Suprapubic skin (tissue), 4 donors: ENCODE measurements around the gene DLG1.

Experiments used
- EP300 ChIP-seq: sonication (generic); formaldehyde crosslinking; IDR thresholded peaks from one replicate; pipeline ENCODE4 v1.6.1; 2017; ENCODE audit warnings: antibody characterized with exemption
- POLR2A ChIP-seq, 2 donors: fragments of 450-650 bp; IDR thresholded peaks; one replicate each; pipeline ENCODE4 v1.6.1; 2017; ENCODE audit warnings: antibody characterized with exemption in 2 of 2, mild to moderate bottlenecking in 2 of 2, moderate library complexity in 2 of 2
- POLR2AphosphoS5 ChIP-seq, 3 donors: sonication (generic); formaldehyde crosslinking; IDR thresholded peaks; one replicate each; pipeline ENCODE4 v1.6.1; 2017; ENCODE audit warnings: antibody characterized with exemption in 3 of 3
- TF ChIP-seq, protein P1 (sequence below), 2 donors: fragments of 200-600 bp in 1 of 2; fragments of 450-650 bp in 1 of 2; sonication (generic) in 1 of 2; IDR thresholded peaks; one replicate each; pipeline ENCODE4 v1.5.1; 2016 to 2019; ENCODE audit warnings: antibody characterized with exemption in 2 of 2, mild to moderate bottlenecking in 1 of 2, moderate library complexity in 1 of 2

DNA sequence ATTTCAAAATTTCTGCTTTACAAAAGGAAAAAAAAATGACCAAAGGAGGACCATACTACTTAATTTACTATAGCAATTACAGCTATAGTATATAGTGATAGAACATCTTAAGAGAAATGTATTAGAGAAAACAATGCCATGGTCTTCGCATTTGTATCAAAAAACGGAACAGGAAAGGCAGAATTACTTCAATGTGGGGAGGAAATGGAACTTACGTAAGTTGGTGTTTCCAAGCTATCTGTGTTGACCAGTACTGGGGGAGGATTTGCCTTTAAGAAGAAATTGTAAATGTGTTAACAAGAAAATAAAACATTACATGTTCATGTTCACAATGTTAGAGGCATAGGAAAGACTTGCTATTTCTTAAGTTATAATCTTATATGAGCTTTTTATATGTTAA, 148.9 kb downstream of the DLG1 start:
- TF ChIP-seq EP300 (no peak), POLR2AphosphoS5 (IDR thresholded peaks at IDR 0.05) (no peak), POLR2A (IDR thresholded peaks at IDR 0.05) (no peak)
- TF ChIP-seq, protein P1, sequence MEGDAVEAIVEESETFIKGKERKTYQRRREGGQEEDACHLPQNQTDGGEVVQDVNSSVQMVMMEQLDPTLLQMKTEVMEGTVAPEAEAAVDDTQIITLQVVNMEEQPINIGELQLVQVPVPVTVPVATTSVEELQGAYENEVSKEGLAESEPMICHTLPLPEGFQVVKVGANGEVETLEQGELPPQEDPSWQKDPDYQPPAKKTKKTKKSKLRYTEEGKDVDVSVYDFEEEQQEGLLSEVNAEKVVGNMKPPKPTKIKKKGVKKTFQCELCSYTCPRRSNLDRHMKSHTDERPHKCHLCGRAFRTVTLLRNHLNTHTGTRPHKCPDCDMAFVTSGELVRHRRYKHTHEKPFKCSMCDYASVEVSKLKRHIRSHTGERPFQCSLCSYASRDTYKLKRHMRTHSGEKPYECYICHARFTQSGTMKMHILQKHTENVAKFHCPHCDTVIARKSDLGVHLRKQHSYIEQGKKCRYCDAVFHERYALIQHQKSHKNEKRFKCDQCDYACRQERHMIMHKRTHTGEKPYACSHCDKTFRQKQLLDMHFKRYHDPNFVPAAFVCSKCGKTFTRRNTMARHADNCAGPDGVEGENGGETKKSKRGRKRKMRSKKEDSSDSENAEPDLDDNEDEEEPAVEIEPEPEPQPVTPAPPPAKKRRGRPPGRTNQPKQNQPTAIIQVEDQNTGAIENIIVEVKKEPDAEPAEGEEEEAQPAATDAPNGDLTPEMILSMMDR (IDR thresholded peaks at IDR 0.05), result no peak
